ENCODE data around the gene FOXD1. TPM values are rescaled to one million over a fixed set of nuclear protein-coding genes. Genes with fewer than 3 reads are reported as not detected.
"Not testable (repeated sequence)": the region's sequence is repeated elsewhere in the genome, so short reads cannot be mapped to it uniquely, and the experiment has no call there.

FOXD1 gene
- total RNA-seq = not detected
- total RNA-seq = 0.12 to 0.45 reads per million in 2 donors

DNA sequence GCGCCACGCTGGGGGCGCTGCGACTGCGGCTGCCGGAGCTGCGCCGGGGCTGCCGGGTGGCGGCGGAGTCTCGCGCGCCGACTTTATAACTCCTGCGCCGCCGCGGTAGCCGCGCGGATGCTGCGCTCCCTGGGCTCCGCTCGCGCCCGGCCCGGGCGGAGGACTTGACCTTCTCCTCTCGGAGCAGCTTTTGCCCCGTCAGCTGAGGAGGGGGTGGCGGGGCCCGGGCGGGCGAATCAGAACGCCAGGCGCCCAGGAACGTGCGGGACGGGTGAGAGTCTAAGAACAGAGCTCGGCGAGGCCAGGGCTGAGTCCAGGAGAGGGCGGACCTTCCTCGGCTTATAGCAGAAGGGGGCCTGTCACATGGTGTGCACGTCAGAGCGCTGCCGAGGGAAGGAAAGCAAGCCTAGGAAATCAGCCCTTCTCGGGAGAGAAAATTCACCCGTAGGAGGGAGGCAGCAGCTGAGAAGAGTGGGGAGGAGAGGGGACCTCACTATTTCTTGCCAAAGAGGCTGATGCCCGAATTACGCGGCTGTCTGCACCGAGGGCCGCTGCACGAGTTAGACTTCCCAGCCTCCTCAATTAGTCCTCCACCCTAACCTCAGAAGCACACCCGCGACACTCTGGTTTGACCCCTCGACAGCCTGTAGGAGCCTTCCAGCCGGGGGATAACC is at the start of gene FOXD1:
Gene FOXD1 (minus strand): TSS at position 315 of the 674 bp plus-strand sequence. CDS start 415 bp downstream, outside the sequence.
- H3K27me3 Mint-ChIP-seq = peaks cover 65% of the 10 kb centered on the region
- ATAC-seq (peak; percentile 49), DNase-seq (no peak)
- peak within 1 kb of the TSS; percentile 90 for H3K27ac Mint-ChIP-seq
- H3K36me3 Mint-ChIP-seq (ENCODE audit: low read depth) = peaks cover 4% of the 10 kb centered on the region
- H3K9me3 ChIP-seq (ENCODE audit: control insufficient read depth, low read length, poor library complexity, severe bottlenecking) = peaks cover 7% of the 10 kb centered on the region
- H3K4me1 Mint-ChIP-seq = peaks cover 19% of the 10 kb centered on the region
- H3K4me3 Mint-ChIP-seq = peak within 1 kb of the TSS; percentile 92

DNA sequence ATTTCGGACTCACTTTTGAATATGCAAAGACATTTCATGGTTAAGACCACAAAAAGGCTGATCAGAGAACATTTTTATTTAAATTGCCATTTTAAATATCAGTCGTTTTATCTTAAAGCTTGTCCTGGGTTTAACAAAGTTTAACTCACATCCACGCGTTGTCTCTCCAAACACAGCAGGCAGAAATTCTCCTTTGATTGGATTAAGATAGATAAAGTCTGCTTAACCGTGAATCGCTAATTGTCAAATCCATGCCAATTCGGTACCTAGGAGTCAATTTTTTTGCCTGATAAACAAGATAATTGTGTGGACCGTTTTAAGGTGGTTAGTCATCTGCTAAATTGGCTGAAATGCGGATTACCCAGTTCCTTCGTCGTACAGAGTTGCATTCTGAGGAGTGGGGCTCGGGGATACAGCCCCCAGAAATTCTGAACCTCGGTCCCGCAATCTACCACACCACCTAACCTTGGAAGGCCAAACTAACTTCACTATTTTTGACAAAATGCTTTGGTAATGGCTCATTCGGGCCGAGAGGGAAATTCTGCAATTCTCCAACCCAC is 49.0 kb upstream of the FOXD1 start:
- Mint-ChIP-seq H3K4me3 (peak overlapping the region; percentile 98), H3K27me3 (peaks cover 19% of the 10 kb centered on the region)
- DNase-seq = no peak

DNA sequence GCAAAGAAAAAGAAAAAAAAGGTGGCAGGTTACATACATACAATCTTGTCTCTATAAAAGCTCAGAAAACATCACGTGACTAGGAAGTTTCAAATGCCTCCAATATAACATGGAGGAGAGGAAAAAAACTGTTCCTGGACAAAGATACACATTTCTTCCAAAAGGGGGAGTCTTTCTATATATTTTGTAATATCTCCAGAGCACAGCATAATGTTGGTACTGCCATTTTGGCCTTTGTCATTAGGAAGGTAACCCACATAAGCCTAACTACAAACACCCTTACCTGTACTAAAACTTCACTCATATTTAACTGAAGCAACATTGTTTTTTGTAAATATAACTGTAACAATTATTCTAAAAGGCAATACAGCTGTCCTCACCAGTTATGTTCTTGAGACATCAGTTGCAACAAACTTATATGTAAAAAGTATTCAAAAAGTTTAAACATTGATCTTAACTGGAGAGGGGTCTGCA is 48.4 kb upstream of the FOXD1 start:
- no peak for DNase-seq
- H3K4me1 Mint-ChIP-seq = peaks cover 24% of the 10 kb centered on the region

More for the DNA sequence above, 49.0 kb upstream of the FOXD1 start:
- Mint-ChIP-seq H3K36me3 (ENCODE audit: low read depth) (peaks cover 10% of the 10 kb centered on the region), H3K4me1 (peaks cover 27% of the 10 kb centered on the region), H3K27ac (peak overlapping the region; percentile 99)
- no peaks in the 10 kb centered on the region for H3K9me3 ChIP-seq (ENCODE audit: control insufficient read depth, low read length, poor library complexity, severe bottlenecking)
- ATAC-seq = no peak

DNA sequence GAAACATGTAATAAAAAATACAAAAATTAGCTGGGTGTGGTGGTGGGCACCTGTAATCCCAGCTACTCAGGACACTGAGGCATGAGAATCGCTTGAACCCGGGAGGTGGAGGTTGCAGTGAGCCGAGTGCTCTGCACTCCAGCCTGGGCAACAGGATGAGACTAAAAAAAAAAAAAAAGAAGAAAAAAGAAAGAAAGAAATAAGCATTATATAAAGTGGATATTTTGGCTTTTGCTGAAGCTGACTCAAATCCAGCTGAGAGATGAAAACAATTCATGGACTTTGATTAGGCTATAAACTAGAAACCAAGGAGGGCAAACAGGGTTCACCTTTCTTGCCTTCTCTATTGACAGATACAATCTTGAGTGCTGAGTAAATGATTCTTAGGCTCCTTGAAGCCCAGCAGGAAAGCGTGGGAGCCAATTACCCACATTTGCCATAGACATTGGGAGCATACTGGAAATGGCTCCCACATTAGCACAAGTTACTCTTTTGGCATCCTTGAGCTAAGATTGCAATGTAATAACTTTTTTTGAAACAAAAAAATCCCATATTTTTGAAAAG is 47.3 kb upstream of the FOXD1 start:
- ATAC-seq (no peak), DNase-seq (no peak)
- H3K4me3 Mint-ChIP-seq = no peak overlapping the region
- H3K9me3 ChIP-seq (ENCODE audit: control insufficient read depth, low read length, poor library complexity, severe bottlenecking) = no peaks in the 10 kb centered on the region
- peaks cover 4% of the 10 kb centered on the region for H3K36me3 Mint-ChIP-seq (ENCODE audit: low read depth)
- H3K27ac Mint-ChIP-seq = no peak overlapping the region
- H3K27me3 Mint-ChIP-seq = peaks cover 35% of the 10 kb centered on the region
- H3K4me1 Mint-ChIP-seq = peaks cover 17% of the 10 kb centered on the region

More for the DNA sequence above, 48.4 kb upstream of the FOXD1 start:
- Mint-ChIP-seq H3K27me3 (peaks cover 24% of the 10 kb centered on the region), H3K27ac (peak overlapping the region; percentile 99), H3K36me3 (ENCODE audit: low read depth) (peaks cover 10% of the 10 kb centered on the region), H3K4me3 (peak overlapping the region; percentile 98)
- no peaks in the 10 kb centered on the region for H3K9me3 ChIP-seq (ENCODE audit: control insufficient read depth, low read length, poor library complexity, severe bottlenecking)
- no peak for ATAC-seq

DNA sequence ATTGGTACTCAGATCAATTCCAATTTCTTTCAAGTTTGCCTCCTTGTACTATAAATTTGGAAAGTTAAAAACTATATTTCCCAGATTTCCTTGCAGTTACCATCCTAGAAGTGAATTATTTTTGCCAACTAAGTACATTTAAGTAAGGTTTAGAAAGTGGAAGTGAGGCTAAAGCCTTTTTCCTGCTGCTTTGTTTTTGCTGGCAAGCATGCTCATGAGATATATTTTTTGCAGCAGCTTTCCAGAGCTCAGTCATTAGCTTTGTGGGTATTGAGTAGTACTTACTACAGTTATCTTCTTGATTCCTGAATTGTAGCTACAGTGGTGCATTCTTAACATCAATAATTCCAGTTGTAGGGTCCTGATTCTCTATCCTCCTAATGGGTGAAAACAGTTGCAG is 46.1 kb upstream of the FOXD1 start:
- H3K9me3 ChIP-seq (ENCODE audit: control insufficient read depth, low read length, poor library complexity, severe bottlenecking) = no peaks in the 10 kb centered on the region
- Mint-ChIP-seq H3K27ac (no peak overlapping the region), H3K27me3 (peaks cover 35% of the 10 kb centered on the region), H3K4me1 (peaks cover 12% of the 10 kb centered on the region), H3K36me3 (ENCODE audit: low read depth) (peaks cover 4% of the 10 kb centered on the region), H3K4me3 (no peak overlapping the region)
- no peak for ATAC-seq
- no peak for DNase-seq

DNA sequence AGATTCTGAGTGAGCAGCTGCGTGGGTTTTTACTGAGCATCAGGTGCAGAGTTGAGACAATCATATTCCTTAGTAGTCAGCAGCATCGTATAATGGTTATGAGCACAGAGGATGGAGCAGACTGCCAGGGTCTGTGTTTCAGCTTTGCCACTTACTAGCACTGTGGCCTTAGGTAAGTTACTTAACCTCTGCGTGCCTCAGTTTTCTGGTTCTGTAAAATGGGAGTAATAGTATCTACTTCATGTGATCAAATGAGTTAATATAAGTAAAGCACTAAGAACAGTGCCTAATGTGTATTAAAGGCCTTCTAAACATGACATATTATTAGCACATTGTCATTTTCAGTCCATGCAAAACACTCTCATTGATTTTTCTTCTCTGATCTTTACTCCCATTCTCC is 44.8 kb upstream of the FOXD1 start:
- no peak overlapping the region for H3K27ac Mint-ChIP-seq

DNA sequence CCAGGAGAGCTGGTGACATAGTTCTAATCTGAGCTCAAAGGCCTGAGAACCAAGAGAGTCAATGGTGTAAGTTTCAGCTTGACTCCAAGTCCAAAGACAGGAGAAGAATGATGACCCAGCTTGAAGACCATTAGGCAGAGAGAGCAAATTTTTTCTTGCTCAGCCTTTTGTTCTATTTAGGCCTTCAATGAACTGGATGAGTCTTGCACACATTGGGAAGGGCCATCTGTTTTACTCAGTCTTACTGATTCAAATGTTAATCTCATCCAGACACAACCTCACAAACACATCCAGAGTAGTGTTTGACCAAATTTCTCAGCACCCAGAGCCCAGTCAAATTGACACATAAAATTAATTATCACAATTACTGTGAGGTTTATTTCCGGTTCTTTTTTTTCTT is 42.6 kb upstream of the FOXD1 start:
- Mint-ChIP-seq H3K36me3 (ENCODE audit: low read depth) (peaks cover 5% of the 10 kb centered on the region), H3K27ac (no peak overlapping the region), H3K27me3 (peaks cover 57% of the 10 kb centered on the region), H3K4me3 (no peak overlapping the region), H3K4me1 (peaks cover 3% of the 10 kb centered on the region)
- H3K9me3 ChIP-seq (ENCODE audit: control insufficient read depth, low read length, poor library complexity, severe bottlenecking) = no peaks in the 10 kb centered on the region
- ATAC-seq (no peak), DNase-seq (no peak)

More for the DNA sequence above, 44.8 kb upstream of the FOXD1 start:
- Mint-ChIP-seq H3K4me3 (no peak overlapping the region), H3K4me1 (peaks cover 5% of the 10 kb centered on the region), H3K36me3 (ENCODE audit: low read depth) (peaks cover 4% of the 10 kb centered on the region), H3K27me3 (peaks cover 36% of the 10 kb centered on the region)
- ATAC-seq (no peak), DNase-seq (no peak)
- no peaks in the 10 kb centered on the region for H3K9me3 ChIP-seq (ENCODE audit: control insufficient read depth, low read length, poor library complexity, severe bottlenecking)

DNA sequence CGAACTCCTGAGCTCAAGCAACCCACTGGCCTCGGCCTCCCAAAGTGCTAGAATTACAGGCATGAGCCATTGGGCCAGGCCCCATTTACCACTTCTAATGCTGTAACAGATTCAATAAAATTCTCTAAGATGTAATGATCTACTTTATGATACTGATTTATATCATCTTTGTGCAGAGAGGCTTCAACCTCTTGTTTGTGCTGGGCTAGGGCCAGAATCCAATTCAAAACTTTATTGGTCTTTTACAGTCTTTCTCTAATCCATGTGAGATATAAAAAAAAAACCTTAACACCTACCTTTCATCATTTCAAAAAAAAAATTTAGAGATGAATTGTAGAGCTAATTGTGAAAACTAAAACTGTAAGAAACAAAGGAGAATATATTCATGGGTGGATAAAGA is 41.5 kb upstream of the FOXD1 start:
- ATAC-seq (no peak), DNase-seq (no peak)
- peaks cover 7% of the 10 kb centered on the region for H3K36me3 Mint-ChIP-seq (ENCODE audit: low read depth)
- peaks cover 59% of the 10 kb centered on the region for H3K27me3 Mint-ChIP-seq
- no peaks in the 10 kb centered on the region for H3K9me3 ChIP-seq (ENCODE audit: control insufficient read depth, low read length, poor library complexity, severe bottlenecking)
- no peak overlapping the region for H3K27ac Mint-ChIP-seq
- no peak overlapping the region for H3K4me3 Mint-ChIP-seq
- H3K4me1 Mint-ChIP-seq = peaks cover 5% of the 10 kb centered on the region

DNA sequence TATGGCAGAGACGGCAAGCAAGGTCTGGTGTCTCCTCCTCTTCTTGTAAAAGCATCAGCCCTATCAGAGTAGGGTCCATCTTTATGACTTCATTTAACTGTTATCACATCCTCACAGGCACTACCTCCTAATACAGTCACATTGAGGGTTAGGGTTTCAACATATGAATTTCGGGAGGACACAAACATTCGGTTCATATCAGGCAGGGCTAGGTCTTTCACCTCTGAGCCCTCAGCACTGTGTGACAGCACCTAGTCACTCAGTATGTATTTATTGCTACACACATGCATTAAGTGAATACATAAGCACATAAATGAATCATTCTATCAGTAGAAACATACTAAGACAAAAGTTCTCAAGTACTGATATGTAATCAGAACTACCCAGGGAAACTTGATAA is 40.2 kb upstream of the FOXD1 start:
- Mint-ChIP-seq H3K36me3 (ENCODE audit: low read depth) (peaks cover 7% of the 10 kb centered on the region), H3K27me3 (peaks cover 53% of the 10 kb centered on the region), H3K27ac (no peak overlapping the region), H3K4me3 (no peak overlapping the region), H3K4me1 (peaks cover 5% of the 10 kb centered on the region)
- no peak for DNase-seq
- no peak for ATAC-seq
- no peaks in the 10 kb centered on the region for H3K9me3 ChIP-seq (ENCODE audit: control insufficient read depth, low read length, poor library complexity, severe bottlenecking)

DNA sequence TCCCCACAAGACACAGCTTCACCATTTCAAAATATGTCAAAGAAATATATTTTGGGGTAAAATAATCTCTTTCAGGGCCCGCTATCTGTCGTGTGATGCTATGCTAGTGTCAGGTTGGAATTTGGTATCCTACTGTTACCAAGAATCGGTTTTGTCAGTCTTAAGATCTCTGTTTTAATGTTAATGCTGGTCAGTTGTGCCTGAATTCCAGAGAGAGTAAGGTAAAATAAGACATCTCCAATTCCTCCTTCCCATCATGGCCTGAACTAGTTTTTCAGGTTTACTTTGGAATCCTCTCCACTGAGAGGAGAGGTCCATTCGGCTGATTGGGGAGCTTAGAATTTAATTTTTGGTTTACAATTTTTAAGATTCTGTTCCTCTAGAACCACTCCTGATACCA is 39.2 kb upstream of the FOXD1 start:
- Mint-ChIP-seq H3K4me1 (peaks cover 5% of the 10 kb centered on the region), H3K36me3 (ENCODE audit: low read depth) (peaks cover 4% of the 10 kb centered on the region), H3K4me3 (no peak overlapping the region), H3K27ac (no peak overlapping the region), H3K27me3 (peaks cover 43% of the 10 kb centered on the region)
- no peak for ATAC-seq
- H3K9me3 ChIP-seq (ENCODE audit: control insufficient read depth, low read length, poor library complexity, severe bottlenecking) = no peaks in the 10 kb centered on the region
- DNase-seq = no peak

DNA sequence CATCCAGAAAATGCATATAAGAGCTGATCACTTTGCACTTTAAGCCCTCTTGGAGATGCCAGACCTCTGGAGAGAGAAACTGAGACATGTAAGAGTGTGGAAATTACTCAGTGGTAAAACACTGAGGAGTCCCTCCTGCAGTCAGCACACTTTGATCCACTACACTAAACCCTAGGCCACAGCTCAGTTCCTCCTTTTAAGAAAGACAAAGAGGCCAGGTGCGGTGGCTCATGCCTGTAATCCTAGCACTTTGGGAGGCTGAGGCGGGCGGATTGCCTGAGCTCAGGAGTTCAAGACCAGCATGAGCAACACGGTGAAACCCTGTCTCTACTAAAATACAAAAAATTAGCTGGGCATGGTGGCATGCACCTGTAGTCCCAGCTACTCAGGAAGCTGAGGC is 38.7 kb upstream of the FOXD1 start:
- not testable (repeated sequence) for H3K4me3 Mint-ChIP-seq; ATAC-seq; H3K4me1 Mint-ChIP-seq; H3K9me3 ChIP-seq (ENCODE audit: control insufficient read depth, low read length, poor library complexity, severe bottlenecking); DNase-seq; H3K27ac Mint-ChIP-seq; H3K36me3 Mint-ChIP-seq (ENCODE audit: low read depth)
- peaks cover 41% of the 10 kb centered on the region for H3K27me3 Mint-ChIP-seq

DNA sequence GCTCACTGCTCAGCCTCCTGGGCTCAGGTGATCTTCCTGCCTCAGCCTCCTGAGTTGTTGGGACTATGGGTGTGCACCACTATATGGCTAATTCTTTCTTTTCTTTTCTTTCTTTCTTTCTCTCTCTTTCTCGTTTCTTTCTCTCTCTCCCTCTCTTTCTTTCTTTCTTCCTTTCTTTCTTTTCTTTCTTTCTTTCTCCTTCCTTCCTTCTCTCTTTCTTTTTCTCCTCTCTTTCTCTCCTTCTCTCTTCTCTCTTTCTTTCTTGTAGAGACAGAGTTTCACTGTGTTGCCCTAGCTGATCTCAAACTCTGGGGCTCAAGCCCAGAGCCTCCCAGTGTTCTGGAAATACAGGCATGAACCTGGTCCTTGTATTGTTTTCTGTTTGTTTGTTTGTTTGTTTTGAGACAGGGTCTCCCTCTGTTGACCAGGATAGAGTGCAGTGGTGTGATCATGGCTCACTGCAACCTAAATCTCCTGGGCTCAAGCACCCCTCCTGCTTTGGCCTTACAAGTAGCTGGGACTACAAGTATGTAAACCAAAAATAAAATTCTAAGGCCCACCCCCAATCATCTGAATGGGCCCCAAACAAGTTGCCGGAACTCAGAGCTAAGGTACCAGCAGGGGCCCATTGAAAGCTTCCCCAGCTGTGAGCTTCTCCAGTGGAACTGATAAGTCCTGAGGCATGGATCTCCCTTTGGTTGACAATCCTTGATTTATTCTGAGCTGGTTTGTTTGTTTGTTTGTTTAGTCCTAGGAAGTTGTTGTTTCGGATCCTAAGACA is 37.7 kb upstream of the FOXD1 start:
- no peak for ATAC-seq
- Mint-ChIP-seq H3K36me3 (ENCODE audit: low read depth) (peaks cover 3% of the 10 kb centered on the region), H3K27ac (no peak overlapping the region), H3K4me1 (peaks cover 5% of the 10 kb centered on the region), H3K27me3 (peaks cover 41% of the 10 kb centered on the region), H3K4me3 (no peak overlapping the region)
- no peaks in the 10 kb centered on the region for H3K9me3 ChIP-seq (ENCODE audit: control insufficient read depth, low read length, poor library complexity, severe bottlenecking)
- no peak for DNase-seq

DNA sequence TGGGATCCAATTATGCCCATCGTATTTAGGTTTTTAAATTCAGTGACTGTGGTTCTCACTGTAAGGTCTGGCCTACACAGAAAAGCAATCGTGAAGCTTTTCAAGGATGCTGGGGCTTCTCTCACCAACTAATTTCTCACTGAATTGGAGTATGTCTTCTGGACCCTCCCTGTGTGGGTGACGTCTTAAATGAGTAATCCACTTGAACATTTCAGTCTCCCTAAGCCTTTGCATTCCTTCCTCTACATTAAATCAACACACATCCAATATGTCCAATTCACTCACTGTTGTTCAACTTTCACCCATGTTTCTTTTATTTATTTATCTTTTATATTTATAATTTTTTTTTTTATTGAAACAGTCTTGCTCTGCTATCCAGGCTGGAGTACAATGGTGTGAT is 37.1 kb upstream of the FOXD1 start:
- ATAC-seq (no peak), DNase-seq (no peak)
- Mint-ChIP-seq H3K36me3 (ENCODE audit: low read depth) (peaks cover 3% of the 10 kb centered on the region), H3K4me1 (peaks cover 5% of the 10 kb centered on the region), H3K4me3 (no peak overlapping the region), H3K27ac (no peak overlapping the region), H3K27me3 (peaks cover 43% of the 10 kb centered on the region)
- no peaks in the 10 kb centered on the region for H3K9me3 ChIP-seq (ENCODE audit: control insufficient read depth, low read length, poor library complexity, severe bottlenecking)

All from T-helper 17 cell (primary cell).